Lower leg skin (tissue), 4 donors: ENCODE measurements around the gene CAPN13. TPM values are rescaled to one million over a fixed set of nuclear protein-coding genes. Genes with fewer than 3 reads are reported as not detected.
A peak's percentile ranks its signal among the peaks of the same experiment; 100 is the strongest.

Experiments
- DNase-seq, 2 donors: peaks; one replicate each; pipeline ENCODE4 v3.0.0-alpha.2; 2019; ENCODE audit warnings: low spot score in 2 of 2
- H3K4me3 ChIP-seq: fragments of 200-600 bp; sonication (generic); 2 replicates; pipeline ENCODE4 v1.5.1; 2017; ENCODE audit warnings: mild to moderate bottlenecking, low read depth; ENCODE audit not compliant: poor library complexity, severe bottlenecking
- CTCF ChIP-seq, 3 donors: fragments of 450-650 bp; IDR thresholded peaks; one replicate each; pipeline ENCODE4 v1.5.1; 2016; ENCODE audit warnings: antibody characterized with exemption in 3 of 3, mild to moderate bottlenecking in 3 of 3, moderate library complexity in 2 of 3
- POLR2A ChIP-seq, 2 donors: fragments of 450-650 bp; IDR thresholded peaks; one replicate each; pipeline ENCODE4 v1.6.1; 2016 to 2017; ENCODE audit warnings: antibody characterized with exemption in 2 of 2, mild to moderate bottlenecking in 1 of 2, moderate library complexity in 1 of 2
- WGBS, 2 donors: methylation state at CpG; one replicate each; pipeline ENCODE4 v1.1.5; 2018; 5-methylcytosine and 5-hydroxymethylcytosine counted together
- intact Hi-C: fragments of 100-400 bp; cut with DNase I; formaldehyde crosslinking; loops from one replicate; pipeline ENCODE4 v1.15.0; 2023; ENCODE audit warnings: low total_unique reads
- total RNA-seq, 4 donors: library from RNA; depleted of rRNA; stranded (reverse); fragments of >200 nt; gene quantifications; one replicate each; pipeline ENCODE4 v1.1.0, GENCODE V29; 2016

Gene CAPN13
- total RNA-seq, 4 donors from 2014 or later = 0.10 to 0.45 (median 0.11) TPM; not detected in 1

DNA sequence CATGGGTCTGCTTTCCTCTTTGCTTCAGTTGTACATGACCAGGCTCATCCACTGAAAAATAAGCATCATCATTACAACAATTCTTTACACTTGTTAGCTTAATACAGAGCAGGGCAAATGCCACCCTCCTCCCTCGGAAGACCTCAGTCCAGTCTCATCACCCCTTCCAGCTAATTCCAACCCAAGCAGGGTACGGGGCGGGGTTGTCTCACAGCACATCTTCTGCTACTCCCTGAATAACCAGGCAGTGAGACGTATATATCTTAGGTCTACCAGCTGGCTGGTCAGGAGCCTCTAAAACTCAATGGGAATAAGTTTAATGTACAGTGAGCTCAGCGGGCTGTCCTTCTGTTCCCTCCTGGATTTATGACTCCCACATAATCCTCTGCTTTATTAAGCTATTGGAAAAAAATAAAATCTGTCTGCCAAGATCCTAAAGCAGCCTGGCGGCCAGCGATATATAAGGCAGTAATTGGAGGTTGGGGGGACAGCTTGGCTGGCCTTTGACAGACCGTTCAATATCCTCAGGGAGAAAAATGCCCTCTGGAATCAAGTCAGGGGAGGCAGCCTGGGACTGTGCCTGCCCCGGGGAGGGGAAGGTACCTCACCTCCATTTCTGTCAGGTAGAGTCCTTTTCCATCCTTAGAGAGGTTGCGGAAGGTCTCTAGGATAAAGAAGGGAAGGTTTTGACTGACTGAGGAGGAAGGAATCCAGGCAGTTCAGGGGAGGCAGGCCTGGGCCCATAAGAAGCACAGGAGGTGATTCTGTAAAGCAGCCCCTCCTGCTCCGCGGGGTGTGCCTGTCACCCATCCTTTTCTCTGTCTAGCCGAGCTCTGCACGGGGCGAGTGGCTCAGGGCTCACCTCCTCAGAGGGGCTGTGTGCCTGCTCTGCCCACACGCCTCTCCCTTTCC lies 76.3 kb downstream of the CAPN13 start:
- TF ChIP-seq POLR2A (IDR thresholded peaks at IDR 0.05) = no peak
- no peak for TF ChIP-seq CTCF (IDR thresholded peaks at IDR 0.05)
- H3K4me3 ChIP-seq = no peak overlapping the region
- DNase-seq = peak in 1 of 2 donors; percentile 45
- intact Hi-C loops = no loop called here
- 89 to 90% methylated on average over 16 of the region's 16 CpGs for WGBS, 2 donors

DNA sequence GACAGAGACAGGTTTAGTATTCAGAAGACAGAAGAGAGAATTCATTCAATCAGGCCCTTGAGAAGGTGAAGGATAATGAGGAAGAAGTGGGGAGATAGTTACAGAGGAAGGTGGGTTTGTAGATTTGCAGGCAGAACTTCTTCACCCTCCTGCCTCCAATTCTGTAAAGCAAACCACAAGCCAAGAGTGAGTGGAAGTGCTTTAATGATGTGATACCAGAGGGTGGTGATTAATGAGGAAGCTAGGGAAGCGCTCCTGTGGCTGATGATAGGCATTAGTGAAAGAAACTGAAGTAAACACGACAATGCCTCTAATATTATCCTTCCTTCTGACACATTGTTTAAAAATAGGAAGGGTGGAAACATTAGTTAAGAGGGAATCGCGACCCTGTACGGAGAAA lies 78.2 kb downstream of the CAPN13 start:
- DNase-seq = no peak
- WGBS, 2 donors = 75 to 79% methylated on average over 5 of the region's 5 CpGs
- TF ChIP-seq POLR2A (IDR thresholded peaks at IDR 0.05) = no peak
- no peak for TF ChIP-seq CTCF (IDR thresholded peaks at IDR 0.05)
- intact Hi-C loops = no loop called here
- no peak overlapping the region for H3K4me3 ChIP-seq

DNA sequence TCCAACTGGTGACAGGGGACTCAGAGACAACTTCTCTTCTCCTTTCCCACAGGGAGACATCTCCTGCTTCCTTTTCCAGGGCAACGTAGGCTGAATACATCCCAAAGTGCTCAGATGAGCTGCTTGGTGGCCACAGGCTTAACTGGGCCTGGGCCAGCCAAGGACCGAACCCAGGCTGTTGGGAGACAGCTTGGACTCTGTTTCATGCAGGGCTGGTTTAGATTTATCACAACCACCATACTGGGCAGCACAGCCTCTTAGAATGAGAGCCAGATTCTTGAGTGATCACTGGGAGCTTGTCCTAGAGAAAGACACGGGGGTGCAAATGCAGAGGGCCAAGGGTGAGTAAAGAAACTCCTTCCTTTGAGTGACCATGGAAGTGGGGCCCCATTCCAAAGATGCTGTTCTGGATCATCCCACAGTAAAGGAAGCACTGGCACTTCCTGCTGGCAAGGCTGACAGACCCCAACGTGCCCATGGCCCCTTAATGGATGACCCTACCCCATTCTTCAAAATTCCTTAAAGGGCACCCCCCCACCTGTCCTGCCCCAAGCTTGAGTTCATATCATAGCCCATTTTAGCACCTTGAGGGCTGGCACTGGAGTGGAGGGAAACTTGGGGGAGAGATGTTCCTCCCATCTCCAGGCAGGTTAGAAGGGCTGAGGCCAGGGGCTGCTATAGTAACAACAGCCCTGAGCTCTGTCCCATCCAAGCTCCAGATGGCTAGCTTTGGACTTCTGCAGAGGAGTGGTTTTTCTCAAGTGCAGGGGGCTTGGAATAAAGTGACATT lies 84.1 kb downstream of the CAPN13 start:
- DNase-seq = peak in 1 of 2 donors; percentile 29
- WGBS, 2 donors = 62 to 69% methylated on average over 4 of the region's 4 CpGs
- TF ChIP-seq CTCF (IDR thresholded peaks at IDR 0.05) (no peak), POLR2A (IDR thresholded peaks at IDR 0.05) (no peak)
- intact Hi-C loops = no loop called here
- no peak overlapping the region for H3K4me3 ChIP-seq

- intact Hi-C loops = no loop called here
- no peak for TF ChIP-seq POLR2A (IDR thresholded peaks at IDR 0.05)
- no peak for TF ChIP-seq CTCF (IDR thresholded peaks at IDR 0.05)
- 71 to 81% methylated on average over 6 of the region's 6 CpGs for WGBS, 2 donors
- DNase-seq = peak in 1 of 2 donors; percentile 62
- H3K4me3 ChIP-seq = no peak overlapping the region
These were observed 85.3 kb downstream of the CAPN13 start for GRCh38 chr2:30721668-30722647.

DNA sequence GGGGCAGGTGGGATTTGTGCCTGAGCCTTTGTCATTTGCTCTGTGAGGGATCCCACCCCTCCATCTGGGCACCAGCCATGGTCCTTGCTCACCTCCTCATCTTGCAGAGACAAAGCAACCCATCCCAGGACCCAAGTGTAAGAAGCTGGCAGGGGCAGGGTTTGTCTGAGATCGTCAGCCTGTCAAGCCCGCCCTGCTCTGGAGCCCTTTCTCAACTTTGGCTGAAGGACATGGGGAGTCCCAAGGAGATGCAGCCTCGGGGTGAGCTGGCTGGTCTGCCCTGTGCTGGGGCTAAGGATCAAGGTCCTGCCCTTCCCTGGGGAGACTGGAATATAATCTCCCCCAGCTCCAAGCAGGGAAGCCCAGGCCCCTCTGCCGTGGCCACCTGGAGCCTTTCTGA lies 86.0 kb downstream of the CAPN13 start:
- 71 to 77% methylated on average over 4 of the region's 4 CpGs for WGBS, 2 donors
- H3K4me3 ChIP-seq = no peak overlapping the region
- DNase-seq = peak in 1 of 2 donors; percentile 72
- no peak for TF ChIP-seq CTCF (IDR thresholded peaks at IDR 0.05)
- TF ChIP-seq POLR2A (IDR thresholded peaks at IDR 0.05) = no peak
- intact Hi-C loops = no loop called here
